NOMO-1 treated with DMSO at 0.1 percent for 48 hours (cell line): ENCODE measurements around the gene GMDS.
A peak's percentile ranks its signal among the peaks of the same experiment; 100 is the strongest.

Source experiments
- DNase-seq: peaks from one replicate; lab custom pipeline; 2025; ENCODE audit not compliant: unreplicated experiment; lab: John Stamatoyannopoulos, UW

Gene GMDS

GRCh38 chr6:2181567-2181966, 63.8 kb downstream of the GMDS start:
- no peak for DNase-seq

- peak; percentile 66 for DNase-seq
Observed at GRCh38 chr6:2179950-2180349, 65.5 kb downstream of the GMDS start.

GRCh38 chr6:2179241-2179640, 66.2 kb downstream of the GMDS start:
- peak; percentile 85 for DNase-seq

- no peak for DNase-seq
Observed at GRCh38 chr6:2178125-2178524, 67.3 kb downstream of the GMDS start.

GRCh38 chr6:2175825-2176224, 69.6 kb downstream of the GMDS start:
- DNase-seq = no peak

- no peak for DNase-seq
Observed at GRCh38 chr6:2173203-2173961, 72.0 kb downstream of the GMDS start.

GRCh38 chr6:2171728-2172127, 73.7 kb downstream of the GMDS start:
- DNase-seq = peak; percentile 63

- no peak for DNase-seq
Observed at GRCh38 chr6:2168480-2168879, 76.9 kb downstream of the GMDS start.

- no peak for DNase-seq
Observed at GRCh38 chr6:2166717-2167116, 78.7 kb downstream of the GMDS start.

- DNase-seq = no peak
Observed at GRCh38 chr6:2165286-2165685, 80.1 kb downstream of the GMDS start.

- DNase-seq = no peak
Observed at GRCh38 chr6:2164481-2164880, 80.9 kb downstream of the GMDS start.

GRCh38 chr6:2162079-2162445, 83.3 kb downstream of the GMDS start:
- no peak for DNase-seq

GRCh38 chr6:2158596-2159271, 86.7 kb downstream of the GMDS start:
- no peak for DNase-seq

- DNase-seq = peak; percentile 10
Observed at GRCh38 chr6:2157441-2158127, 87.8 kb downstream of the GMDS start.

GRCh38 chr6:2155206-2155605, 90.2 kb downstream of the GMDS start:
- peak; percentile 38 for DNase-seq

GRCh38 chr6:2149361-2150006, 95.9 kb downstream of the GMDS start:
- DNase-seq = no peak

- no peak for DNase-seq
Observed at GRCh38 chr6:2148748-2149147, 96.7 kb downstream of the GMDS start.

GRCh38 chr6:2147766-2148448, 97.5 kb downstream of the GMDS start:
- DNase-seq = no peak

GRCh38 chr6:2147261-2147660, 98.1 kb downstream of the GMDS start:
- DNase-seq = no peak

GRCh38 chr6:2144210-2144609, 101.2 kb downstream of the GMDS start:
- DNase-seq = no peak

GRCh38 chr6:2141644-2142290, 103.6 kb downstream of the GMDS start:
- peak; percentile 40 for DNase-seq
